Body of pancreas (tissue), 4 donors: ENCODE results near the gene ZNF320.

Source experiments
- CTCF ChIP-seq, 7 experiments: fragments of 450-650 bp in 4 of 7; fragments of 200-600 bp in 3 of 7; sonication (generic) in 3 of 7; IDR thresholded peaks; one replicate each; pipeline ENCODE4 v1.5.1; 2016 to 2019; ENCODE audit warnings: antibody characterized with exemption in 7 of 7
- POLR2A ChIP-seq, 3 donors: fragments of 450-650 bp; IDR thresholded peaks; one replicate each; pipeline ENCODE4 v1.6.1; 2016; ENCODE audit warnings: antibody characterized with exemption in 3 of 3, mild to moderate bottlenecking in 2 of 3

GRCh38 chr19:52898101-52898500, 666 bp upstream of the ZNF320 start:
- TF ChIP-seq CTCF (IDR thresholded peaks at IDR 0.05), result no peak
- no peak for TF ChIP-seq POLR2A (IDR thresholded peaks at IDR 0.05)
